Smooth muscle cell of trachea (primary cell): ENCODE measurements around the gene SMIM20. TPM values are rescaled to one million over a fixed set of nuclear protein-coding genes. Genes with fewer than 3 reads are reported as not detected.

Experiments used
- total RNA-seq: library from RNA; depleted of rRNA; stranded (reverse); fragments of >200 nt; gene quantifications from 2 replicates; pipeline ENCODE4 v1.2.1, GENCODE V29; 2014

The SMIM20 gene
- 36.4 and 46.7 TPM in 2 replicates for total RNA-seq

DNA sequence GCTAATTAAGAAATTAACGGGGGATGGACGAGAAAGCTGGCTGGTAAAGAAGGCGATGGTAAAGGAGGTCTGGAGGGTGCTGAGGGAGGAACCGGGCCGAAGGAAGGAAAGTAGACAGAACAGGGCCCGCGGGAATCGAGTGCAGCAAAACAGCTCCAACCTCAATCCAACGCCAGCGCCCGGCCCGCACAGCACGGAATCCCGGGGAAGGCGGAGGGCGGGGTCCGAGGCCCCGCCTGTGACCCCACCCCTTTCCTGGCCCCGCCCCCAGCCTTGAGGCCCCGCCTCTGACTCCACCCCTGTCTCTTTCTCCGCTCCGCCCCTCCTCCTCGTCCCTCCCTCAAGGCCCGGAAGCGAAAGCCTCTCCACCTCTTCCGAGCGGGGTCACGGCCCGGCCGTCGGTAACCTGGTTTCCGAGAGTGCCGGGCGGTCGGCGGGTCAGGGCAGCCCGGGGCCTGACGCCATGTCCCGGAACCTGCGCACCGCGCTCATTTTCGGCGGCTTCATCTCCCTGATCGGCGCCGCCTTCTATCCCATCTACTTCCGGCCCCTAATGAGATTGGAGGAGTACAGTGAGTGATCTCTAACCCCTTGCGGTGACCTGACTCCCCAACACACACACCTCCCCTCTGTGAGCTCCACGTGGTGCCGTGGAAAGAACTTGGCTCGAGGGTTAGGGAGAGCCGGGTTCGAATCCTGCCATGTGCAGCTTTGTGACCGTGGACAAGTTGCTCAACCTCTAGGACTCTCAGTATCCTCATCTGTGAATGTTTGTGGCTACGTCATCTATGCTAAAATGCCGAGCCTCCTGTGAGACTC is at the start of gene SMIM20:
Gene SMIM20 (plus strand): TSS at position 370 of the 819 bp plus-strand sequence. CDS start 94 bp downstream, at position 464.

Other genes with a start within 250 kb of the SMIM20 start
- gene SEL1L3, start 51.2 kb upstream of the SMIM20 start, total RNA-seq: 89.4 and 125 TPM in 2 replicates